Tracheal epithelial cell (primary cell): ENCODE data around the gene ADAP1. TPM values are rescaled to one million over a fixed set of nuclear protein-coding genes. Genes with fewer than 3 reads are reported as not detected.

ENCODE experiments used
- total RNA-seq: library from RNA; depleted of rRNA; stranded (reverse); fragments of >200 nt; gene quantifications from 2 replicates; pipeline ENCODE4 v1.2.1, GENCODE V29; 2014

Gene ADAP1
- total RNA-seq = 18.3 and 25.6 TPM in 2 replicates

GRCh38 chr7:954330-955238, at the start of gene ADAP1:
ADAP1 (minus strand) TSS chr7:954680; CDS start chr7:954477, 203 bp downstream.

GRCh38 chr7:983004-983615, 28.6 kb upstream of the ADAP1 start, which contains the start of gene CYP2W1:
CYP2W1 (plus strand) TSS chr7:983181; CDS start chr7:983212, 31 bp downstream.

GRCh38 chr7:974820-975681, 20.6 kb upstream of the ADAP1 start, which contains the start of gene COX19:
COX19 (minus strand) TSS chr7:975549; CDS start chr7:975509, 40 bp downstream.

GRCh38 chr7:876077-876971, 78.2 kb downstream of the ADAP1 start, which contains the start of gene GET4:
GET4 (plus strand) TSS chr7:876554; CDS start chr7:876646, 92 bp downstream.

Other genes starting within 250 kb of the ADAP1 start
- gene DNAAF5, start 228.0 kb downstream of the ADAP1 start, total RNA-seq = 15.6 and 22.4 TPM in 2 replicates
- gene PRKAR1B, start 227.4 kb downstream of the ADAP1 start, total RNA-seq = 11.3 and 13.5 TPM in 2 replicates
- gene SUN1, start 122.2 kb downstream of the ADAP1 start, total RNA-seq = 125 and 131 TPM in 2 replicates
- 23.7 and 29.6 TPM in 2 replicates for gene GET4, start 78.1 kb downstream of the ADAP1 start, total RNA-seq
- 6.0 and 11.5 TPM in 2 replicates for gene COX19, start 20.9 kb upstream of the ADAP1 start, total RNA-seq
- gene CYP2W1, start 28.5 kb upstream of the ADAP1 start, total RNA-seq = 0.24 TPM in 1 of 2 replicates, not detected in the other
- gene GPR146, start 89.9 kb upstream of the ADAP1 start, total RNA-seq = 2.8 and 3.9 TPM in 2 replicates
- gene GPER1, start 133.4 kb upstream of the ADAP1 start, total RNA-seq = 0.21 and 0.48 TPM in 2 replicates
- 14.9 and 37.5 TPM in 2 replicates for gene ZFAND2A, start 205.5 kb upstream of the ADAP1 start, total RNA-seq